ENCODE measurements around the gene DRGX.

DNA sequence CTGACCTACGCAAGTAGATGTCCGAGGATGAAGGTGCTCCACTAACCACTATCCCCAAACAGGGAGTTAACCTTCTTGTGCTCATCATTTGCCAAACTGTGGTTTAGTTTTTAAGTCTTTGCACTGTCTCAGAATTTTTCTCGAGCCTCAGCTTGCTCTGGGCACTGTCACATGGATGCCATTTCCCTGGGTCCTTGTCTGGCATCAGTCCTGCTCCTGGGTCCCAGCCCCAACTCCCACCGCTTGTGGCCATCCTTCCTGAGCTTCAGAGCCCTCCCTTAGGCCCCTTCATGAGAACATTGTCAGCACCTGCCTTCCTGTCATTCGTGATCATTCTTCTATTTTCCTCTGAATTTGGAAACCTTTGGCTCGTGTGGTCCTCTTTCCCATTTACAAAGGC lies 63.1 kb downstream of the DRGX start:
- TF ChIP-seq, protein P1, sequence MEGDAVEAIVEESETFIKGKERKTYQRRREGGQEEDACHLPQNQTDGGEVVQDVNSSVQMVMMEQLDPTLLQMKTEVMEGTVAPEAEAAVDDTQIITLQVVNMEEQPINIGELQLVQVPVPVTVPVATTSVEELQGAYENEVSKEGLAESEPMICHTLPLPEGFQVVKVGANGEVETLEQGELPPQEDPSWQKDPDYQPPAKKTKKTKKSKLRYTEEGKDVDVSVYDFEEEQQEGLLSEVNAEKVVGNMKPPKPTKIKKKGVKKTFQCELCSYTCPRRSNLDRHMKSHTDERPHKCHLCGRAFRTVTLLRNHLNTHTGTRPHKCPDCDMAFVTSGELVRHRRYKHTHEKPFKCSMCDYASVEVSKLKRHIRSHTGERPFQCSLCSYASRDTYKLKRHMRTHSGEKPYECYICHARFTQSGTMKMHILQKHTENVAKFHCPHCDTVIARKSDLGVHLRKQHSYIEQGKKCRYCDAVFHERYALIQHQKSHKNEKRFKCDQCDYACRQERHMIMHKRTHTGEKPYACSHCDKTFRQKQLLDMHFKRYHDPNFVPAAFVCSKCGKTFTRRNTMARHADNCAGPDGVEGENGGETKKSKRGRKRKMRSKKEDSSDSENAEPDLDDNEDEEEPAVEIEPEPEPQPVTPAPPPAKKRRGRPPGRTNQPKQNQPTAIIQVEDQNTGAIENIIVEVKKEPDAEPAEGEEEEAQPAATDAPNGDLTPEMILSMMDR (IDR thresholded peaks at IDR 0.05), result no peak
- TF ChIP-seq POLR2A (IDR thresholded peaks at IDR 0.05), result no peak
